Measurements from ENCODE around the gene URAD.
"Not testable (repeated sequence)": the region's sequence is repeated elsewhere in the genome, so short reads cannot be mapped to it uniquely, and the experiment has no call there.

URAD gene

GRCh38 chr13:27969866-27970229 is 18.6 kb downstream of the URAD start:
- no peak for DNase-seq

GRCh38 chr13:27969082-27969865 is 19.2 kb downstream of the URAD start, which contains the start of gene CDX2:
Gene CDX2, minus strand, starts transcription at chr13:27969315. Its CDS starts 309 bp downstream, at chr13:27969006.
- DNase-seq: peak in 1 of 2 experiments; percentile 45

- peak; percentile 41 to 54 for DNase-seq
Measured at GRCh38 chr13:27968316-27969081, 20.0 kb downstream of the URAD start.

GRCh38 chr13:27967736-27968315 is 20.7 kb downstream of the URAD start:
- no peak for DNase-seq

GRCh38 chr13:27967203-27967735 is 21.2 kb downstream of the URAD start:
- DNase-seq: no peak

- no peak for DNase-seq
Measured at GRCh38 chr13:27966641-27967202, 21.8 kb downstream of the URAD start.

GRCh38 chr13:27965740-27966640 is 22.5 kb downstream of the URAD start:
- DNase-seq: no peak

- DNase-seq: no peak
Measured at GRCh38 chr13:27965343-27965739, 23.2 kb downstream of the URAD start.

GRCh38 chr13:27964741-27965323 is 23.7 kb downstream of the URAD start:
- DNase-seq: no peak

GRCh38 chr13:27964206-27964605 is 24.3 kb downstream of the URAD start:
- DNase-seq: not testable (repeated sequence)

- no peak for DNase-seq
Measured at GRCh38 chr13:27963491-27963890, 25.0 kb downstream of the URAD start.

- DNase-seq: no peak
Measured at GRCh38 chr13:27962982-27963381, 25.5 kb downstream of the URAD start.

- DNase-seq: no peak
Measured at GRCh38 chr13:27962128-27962841, 26.2 kb downstream of the URAD start.

GRCh38 chr13:27961227-27962085 is 27.0 kb downstream of the URAD start:
- no peak for DNase-seq

- DNase-seq: peak; percentile 60 to 74
Measured at GRCh38 chr13:27960362-27961226, 27.9 kb downstream of the URAD start.

- DNase-seq: no peak
Measured at GRCh38 chr13:27959976-27960361, 28.5 kb downstream of the URAD start.

GRCh38 chr13:27956576-27957300 is 31.8 kb downstream of the URAD start:
- DNase-seq: no peak

- no peak for DNase-seq
Measured at GRCh38 chr13:27955014-27955591, 33.4 kb downstream of the URAD start.
